HCT116 (cell line): ENCODE data around the gene FRAS1. TPM values are rescaled to one million over a fixed set of nuclear protein-coding genes. Genes with fewer than 3 reads are reported as not detected.

ENCODE experiments used
- ATAC-seq: fragments of 200-7000 bp; cut with Tn5 transposase; 2 replicates; pipeline ENCODE4 v1.9.1; 2020; ENCODE audit warnings: mild to moderate bottlenecking, moderate library complexity
- BruUV-seq: library from RNA; stranded (reverse); fragments of 400-500 nt; replicated peaks from 2 replicates; lab custom pipeline; 2021; lab: Mats Ljungman, UMichigan
- CTCF ChIA-PET: fragments of 300-600 bp; sonication (Branson Sonifier 250); formaldehyde crosslinking; loops from one replicate; lab custom pipeline; 2021; ENCODE audit warnings: antibody characterized with exemption; lab: Charles Lee
- POLR2A ChIA-PET: fragments of 300-600, 350-600 bp; sonication (Branson Sonifier 250); formaldehyde crosslinking; loops from one replicate; lab custom pipeline; 2021; ENCODE audit warnings: antibody characterized with exemption; lab: Charles Lee
- RAD21 ChIA-PET, 2 experiments: fragments of 300-600 bp; sonication (Branson Sonifier 250); formaldehyde crosslinking; loops; one replicate each; lab custom pipeline; 2023; ENCODE audit warnings: low total read pairs in 2 of 2; ENCODE audit not compliant: uncharacterized antibody in 2 of 2, unreplicated experiment in 2 of 2, low non-redundant PET in 1 of 2; lab: Charles Lee
- DNase-seq: peaks from one replicate; pipeline ENCODE4 v3.0.0-alpha.2; 2010; ENCODE audit warnings: low read depth, low spot score
- H2AFZ ChIP-seq: fragments of 200-600 bp; shearing (Covaris generic), sonication (generic); 2 replicates; pipeline ENCODE4 v1.6.1; 2017; ENCODE audit warnings: low read depth, mixed run types, mixed read lengths, antibody characterized with exemption, low read length; ENCODE audit not compliant: poor library complexity, severe bottlenecking
- H3K27ac ChIP-seq: 2 replicates; pipeline ENCODE4 v1.5.1; 2012; ENCODE audit warnings: low read depth, low read length
- H3K27me3 ChIP-seq: fragments of 200-600 bp; sonication (generic); 2 replicates; pipeline ENCODE4 v1.6.1; 2016; ENCODE audit warnings: mixed run types, low read length, mixed read lengths; ENCODE audit not compliant: insufficient read depth
- H3K36me3 ChIP-seq, 2 experiments: fragments of 200-500 bp in 1 of 2; fragments of 200-600 bp in 1 of 2; sonication (Bioruptor generic) in 1 of 2; sonication (generic) in 1 of 2; 2 replicates each; pipeline versions ENCODE4 v1.5.1 to v1.6.1; 2014 to 2016; ENCODE audit warnings: low read length in 2 of 2, inconsistent platforms in 1 of 2, mixed read lengths in 1 of 2, mixed run types in 1 of 2; ENCODE audit not compliant: insufficient read depth in 2 of 2, control insufficient read depth in 1 of 2
- H3K4me1 ChIP-seq, 2 experiments: fragments of 200-600 bp in 1 of 2; sonication (generic) in 1 of 2; 2 replicates each; pipeline versions ENCODE4 v1.5.1 to v1.6.1; 2012 to 2017; ENCODE audit warnings: low read length in 2 of 2, inconsistent platforms in 1 of 2, mild to moderate bottlenecking in 1 of 2, mixed read lengths in 1 of 2, mixed run types in 1 of 2, moderate library complexity in 1 of 2; ENCODE audit not compliant: insufficient read depth in 2 of 2, control insufficient read depth in 1 of 2
- H3K4me2 ChIP-seq: fragments of 200-600 bp; sonication (generic); 2 replicates; pipeline ENCODE4 v1.6.1; 2017; ENCODE audit warnings: mixed run types, low read length, mixed read lengths
- H3K4me3 ChIP-seq, 2 experiments: fragments of 200-600 bp in 1 of 2; sonication (generic) in 1 of 2; replicated peaks in 1 of 2; 2 replicates each; pipeline ENCODE4 v1.5.1; 2011 to 2016; ENCODE audit warnings: low read length in 2 of 2, control low read depth in 1 of 2, low read depth in 1 of 2, mild to moderate bottlenecking in 1 of 2, mixed read lengths in 1 of 2, mixed run types in 1 of 2
- H3K79me2 ChIP-seq: fragments of 200-600 bp; sonication (generic); 2 replicates; pipeline ENCODE4 v1.6.1; 2017; ENCODE audit warnings: mild to moderate bottlenecking, mixed run types, low read length, moderate library complexity, mixed read lengths; ENCODE audit not compliant: insufficient read depth
- H3K9ac ChIP-seq: fragments of 200-600 bp; sonication (generic); 2 replicates; pipeline ENCODE4 v1.6.1; 2016; ENCODE audit warnings: low read length, mixed read lengths
- H3K9me2 ChIP-seq: fragments of 200-600 bp; sonication (generic), shearing (Covaris generic); 2 replicates; pipeline ENCODE4 v1.6.1; 2017; ENCODE audit warnings: mixed run types, mild to moderate bottlenecking, moderate library complexity; ENCODE audit not compliant: insufficient read depth
- H3K9me3 ChIP-seq, 2 experiments: fragments of 200-500 bp in 1 of 2; fragments of 200-600 bp in 1 of 2; sonication (Bioruptor generic) in 1 of 2; sonication (generic) in 1 of 2; 2 replicates each; pipeline ENCODE4 v1.6.1; 2014 to 2017; ENCODE audit warnings: low read length in 2 of 2, mixed read lengths in 2 of 2, inconsistent platforms in 1 of 2, low read depth in 1 of 2, mild to moderate bottlenecking in 1 of 2, mixed run types in 1 of 2, moderate library complexity in 1 of 2; ENCODE audit not compliant: control insufficient read depth in 1 of 2, insufficient read depth in 1 of 2
- H4K20me1 ChIP-seq: fragments of 200-600 bp; sonication (generic), shearing (Covaris generic); 2 replicates; pipeline ENCODE4 v1.6.1; 2017; ENCODE audit warnings: mixed run types, mild to moderate bottlenecking, moderate library complexity; ENCODE audit not compliant: insufficient read depth
- CEBPB ChIP-seq: IDR thresholded peaks from 2 replicates; pipeline ENCODE4 v1.6.1; 2012; ENCODE audit warnings: low read depth
- ELF1 ChIP-seq: IDR thresholded peaks from 2 replicates; pipeline ENCODE4 v1.6.1; 2012; ENCODE audit warnings: low read depth, borderline replicate concordance
- EZH2 ChIP-seq: fragments of 200-600 bp; sonication (generic); IDR thresholded peaks from 2 replicates; pipeline ENCODE4 v1.6.1; 2017; ENCODE audit warnings: antibody characterized with exemption, mixed run types
- JUND ChIP-seq: IDR thresholded peaks from 2 replicates; pipeline ENCODE4 v1.6.1; 2012
- POLR2A ChIP-seq: IDR thresholded peaks from 2 replicates; pipeline ENCODE4 v1.7.0; 2011; ENCODE audit warnings: borderline replicate concordance; ENCODE audit not compliant: insufficient read depth, insufficient read length; ENCODE audit errors: extremely low read depth
- SP1 ChIP-seq: IDR thresholded peaks from 2 replicates; pipeline ENCODE4 v1.6.1; 2012; ENCODE audit warnings: low read depth
- SRF ChIP-seq: IDR thresholded peaks from 2 replicates; pipeline ENCODE4 v1.6.1; 2012; ENCODE audit warnings: low read depth
- TCF7L2 ChIP-seq: IDR thresholded peaks from 2 replicates; pipeline ENCODE4 v1.7.0; 2011; ENCODE audit warnings: borderline replicate concordance, inconsistent platforms; ENCODE audit not compliant: insufficient read depth, insufficient read length; ENCODE audit errors: extremely low read depth
- YY1 ChIP-seq: IDR thresholded peaks from 2 replicates; pipeline ENCODE4 v1.6.1; 2011; ENCODE audit warnings: low read length, low read depth, moderate library complexity, mild to moderate bottlenecking; ENCODE audit not compliant: insufficient replicate concordance; ENCODE audit errors: extremely low read depth
- ZBTB33 ChIP-seq: IDR thresholded peaks from 2 replicates; pipeline ENCODE4 v1.6.1; 2011; ENCODE audit warnings: mild to moderate bottlenecking, low read length, moderate library complexity; ENCODE audit not compliant: insufficient replicate concordance; ENCODE audit errors: extremely low read depth
- ZFX ChIP-seq: fragments of 450-650 bp; IDR thresholded peaks from 2 replicates; pipeline ENCODE4 v1.6.1; 2017
- ZNF274 ChIP-seq: fragments of 200-500 bp; sonication (Bioruptor generic); IDR thresholded peaks from 2 replicates; pipeline ENCODE4 v1.6.1; 2014; ENCODE audit warnings: mild to moderate bottlenecking, low read depth, low read length, inconsistent platforms
- intact Hi-C: fragments of 100-400 bp; cut with micrococcal nuclease; formaldehyde crosslinking; loops from 2 replicates; pipeline ENCODE4 v1.10.0; 2022
- total RNA-seq: library from RNA; stranded (reverse); gene quantifications from one replicate; pipeline ENCODE4 v1.2.1, GENCODE V29; 2021; ENCODE audit not compliant: unreplicated experiment

Gene FRAS1
- total RNA-seq, 1 experiment from 2014 or later: 33.5 TPM

GRCh38 chr4:78152795-78153194 lies 95.7 kb downstream of the FRAS1 start:
- peaks cover 6% of the 10 kb centered on the region; the same call in 1 of the 2 replicates for H3K79me2 ChIP-seq
- no peak for TF ChIP-seq SP1
- no peak for TF ChIP-seq ZBTB33
- no peak for TF ChIP-seq JUND
- TF ChIP-seq TCF7L2: no peak
- no peak for TF ChIP-seq ZNF274
- no peak for TF ChIP-seq ZFX
- no peak for TF ChIP-seq YY1
- no peak for TF ChIP-seq EZH2
- no peak for TF ChIP-seq ELF1
- TF ChIP-seq POLR2A: no peak
- no peak for TF ChIP-seq SRF
- TF ChIP-seq CEBPB: no peak
- TF ChIP-seq, all 23 proteins: peak for 0
- CTCF ChIA-PET: no interaction called here
- Histone ChIP-seq H2AFZ (no peak overlapping the region), H4K20me1 (no peaks in the 10 kb centered on the region), H3K9ac (no peak overlapping the region), H3K27me3 (no peaks in the 10 kb centered on the region), H3K4me1 (no peaks in the 10 kb centered on the region), H3K4me3 (no peak overlapping the region), H3K27ac (no peak overlapping the region), H3K36me3 (no peaks in the 10 kb centered on the region), H3K4me2 (no peak overlapping the region), H3K9me3 (no peaks in the 10 kb centered on the region), H3K9me2 (no peaks in the 10 kb centered on the region)
- no TSS peak for BruUV-seq
- ATAC-seq: no peak
- RAD21 ChIA-PET: no interaction called here
- POLR2A ChIA-PET: no interaction called here
- DNase-seq: no peak
- intact Hi-C loops: no loop called here
